CD4-positive, alpha-beta T cell treated with Interleukin-17A for 1 hour (primary cell): ENCODE data around the gene ERP27.

ENCODE experiments used
- DNase-seq: peaks from one replicate; pipeline ENCODE4 v3.0.0-alpha.2; 2020

ERP27 gene

DNA sequence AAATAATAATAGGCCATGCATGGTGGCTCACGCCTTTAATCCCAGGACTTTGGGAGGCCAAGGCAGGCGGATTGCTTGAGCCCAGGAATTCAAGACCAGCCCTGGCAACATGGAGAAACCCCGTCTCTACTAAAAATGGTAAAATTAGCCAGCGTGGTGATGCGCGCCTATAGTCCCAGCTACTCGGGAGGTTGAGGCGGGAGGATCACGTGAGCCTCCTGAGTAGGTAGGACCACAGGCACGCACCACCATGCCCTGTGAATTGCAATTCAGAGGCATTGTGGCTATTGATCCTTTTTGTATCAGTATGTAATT lies 20.7 kb upstream of the ERP27 start:
- peak; percentile 46 for DNase-seq

- DNase-seq = peak; percentile 55
Observed at GRCh38 chr12:14958361-14959125, 20.2 kb upstream of the ERP27 start.

DNA sequence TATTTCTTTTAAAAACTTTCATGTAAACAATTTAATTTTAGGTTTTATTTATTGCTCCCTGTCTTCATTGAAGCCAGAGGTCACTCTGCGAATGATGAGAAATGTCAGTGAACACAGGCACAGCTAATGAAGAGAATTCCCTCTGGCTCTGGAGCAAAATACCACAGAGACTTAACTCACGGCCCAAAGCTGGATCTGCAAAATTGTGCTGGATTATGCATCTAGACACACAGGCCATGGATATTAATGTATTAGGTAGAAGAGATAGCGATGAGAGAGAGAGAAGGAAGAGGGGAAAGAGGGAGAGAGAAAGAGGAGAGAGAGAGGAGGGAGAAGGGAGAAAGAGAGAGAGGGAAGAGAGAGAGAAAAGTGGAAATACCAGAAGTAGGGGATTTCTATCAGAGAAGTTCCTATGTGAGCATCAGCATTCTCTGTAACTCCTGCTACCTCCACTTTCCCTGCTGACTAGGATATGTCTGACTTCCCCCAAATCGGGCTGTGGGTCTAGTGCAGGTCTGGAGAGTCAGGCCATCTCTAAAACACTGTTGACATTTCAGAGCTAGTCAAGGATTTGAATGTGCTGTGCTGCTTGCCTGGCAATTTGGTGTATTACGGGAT lies 19.3 kb upstream of the ERP27 start:
- DNase-seq = no peak

DNA sequence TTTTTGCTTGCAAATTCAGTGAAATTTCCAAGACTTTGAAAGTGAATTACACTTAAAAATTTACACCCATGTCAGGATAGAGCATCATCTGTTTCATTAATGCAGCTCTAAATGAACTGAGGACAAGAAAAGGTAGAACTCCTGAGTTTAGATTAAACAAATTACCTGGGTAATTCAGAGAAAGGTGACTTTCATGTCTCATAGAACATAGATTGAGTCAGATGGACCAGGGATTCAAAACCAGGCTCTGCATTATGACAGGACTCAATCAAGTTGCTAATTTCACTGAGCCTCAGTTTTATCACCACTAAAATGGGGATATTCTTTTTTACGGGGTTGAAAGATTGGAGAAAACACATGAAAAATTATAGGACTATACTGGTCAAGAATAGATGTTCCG lies 18.6 kb upstream of the ERP27 start:
- no peak for DNase-seq

DNA sequence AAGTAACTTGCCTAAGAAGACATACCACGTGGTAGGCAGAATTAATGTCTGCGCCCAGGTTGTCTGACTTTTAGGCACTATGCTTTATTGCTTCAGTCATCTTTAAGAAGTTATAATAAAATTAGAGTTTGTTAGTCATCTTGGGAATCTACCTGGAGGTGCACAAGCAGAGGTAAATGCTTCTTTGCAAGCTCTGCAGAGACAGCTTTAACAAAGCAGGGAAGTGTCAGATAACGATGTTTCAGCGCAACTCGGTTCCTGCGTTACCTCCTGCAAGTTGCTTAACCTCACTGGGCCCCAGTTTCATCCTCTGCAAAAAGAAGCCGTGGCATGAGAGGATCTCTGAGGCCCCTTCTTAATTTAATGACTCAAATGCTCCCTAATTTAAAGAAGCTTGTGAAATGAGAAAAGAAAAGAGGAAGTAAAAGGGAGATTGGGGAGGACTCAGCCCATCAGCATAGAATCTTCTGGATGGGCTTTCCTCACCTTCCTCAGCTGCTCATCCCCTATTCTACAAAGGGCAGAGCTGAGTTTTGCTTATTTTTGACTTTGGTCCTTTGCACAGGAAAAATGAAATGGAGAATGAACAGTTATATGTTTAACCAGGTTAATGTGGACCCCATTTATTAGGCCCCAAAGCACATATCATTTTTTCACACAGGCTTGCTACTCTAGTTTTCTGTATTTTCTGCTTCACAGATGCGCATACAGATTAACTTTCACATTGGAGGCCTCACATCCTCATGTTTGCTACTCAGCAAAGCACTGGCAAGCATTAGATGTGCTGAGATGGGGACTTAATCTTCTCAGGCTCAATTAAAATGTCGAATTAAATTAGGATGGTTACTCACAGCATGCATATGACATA lies 17.9 kb upstream of the ERP27 start:
- DNase-seq = peak; percentile 48

DNA sequence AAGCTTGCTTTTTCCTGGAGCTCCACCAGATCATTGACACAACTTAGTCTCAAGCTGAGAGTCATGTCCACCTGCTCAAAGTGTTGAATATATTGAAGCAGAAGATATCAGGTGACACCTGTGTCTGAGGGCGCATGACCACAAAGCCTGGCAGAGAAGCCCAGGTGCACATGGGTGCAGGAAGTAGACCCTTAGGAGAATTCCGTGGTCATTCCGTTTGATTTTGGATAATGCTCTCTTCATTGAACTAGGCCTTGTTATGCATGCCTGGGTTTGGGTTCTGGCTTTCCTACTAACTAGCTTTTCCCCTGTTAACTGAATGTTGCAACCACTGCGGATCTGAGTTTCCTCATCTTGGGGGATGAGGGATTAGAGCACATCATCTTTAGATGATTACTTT lies 15.9 kb upstream of the ERP27 start:
- DNase-seq = peak; percentile 59

DNA sequence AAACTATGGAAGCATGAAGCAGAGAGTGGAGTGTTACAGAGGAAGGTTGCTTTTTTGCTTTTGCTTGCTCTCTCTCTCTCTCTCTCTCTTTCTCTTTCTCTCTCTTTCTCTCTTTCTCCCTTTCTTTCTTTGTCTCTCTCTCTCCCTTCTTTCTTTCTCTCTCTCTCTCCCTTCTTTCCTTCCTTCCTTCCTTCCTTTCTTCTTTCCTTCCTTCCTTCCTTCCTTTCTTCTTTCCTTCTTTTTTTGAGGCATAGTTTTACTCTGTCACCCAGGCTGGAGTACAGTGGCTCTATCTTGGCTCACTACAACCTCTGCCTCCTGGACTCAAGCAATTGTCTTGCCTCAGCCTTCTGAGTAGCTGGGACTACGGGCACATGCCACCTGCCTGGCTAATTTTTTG lies 15.4 kb upstream of the ERP27 start:
- no peak for DNase-seq

- peak; percentile 91 for DNase-seq
Observed at GRCh38 chr12:14952299-14952921, 14.1 kb upstream of the ERP27 start.

- no peak for DNase-seq
Observed at GRCh38 chr12:14951851-14952250, 13.5 kb upstream of the ERP27 start.

GRCh38 chr12:14950982-14951746 lies 12.8 kb upstream of the ERP27 start:
- peak; percentile 48 for DNase-seq

GRCh38 chr12:14950421-14950820 lies 12.1 kb upstream of the ERP27 start:
- DNase-seq = no peak

DNA sequence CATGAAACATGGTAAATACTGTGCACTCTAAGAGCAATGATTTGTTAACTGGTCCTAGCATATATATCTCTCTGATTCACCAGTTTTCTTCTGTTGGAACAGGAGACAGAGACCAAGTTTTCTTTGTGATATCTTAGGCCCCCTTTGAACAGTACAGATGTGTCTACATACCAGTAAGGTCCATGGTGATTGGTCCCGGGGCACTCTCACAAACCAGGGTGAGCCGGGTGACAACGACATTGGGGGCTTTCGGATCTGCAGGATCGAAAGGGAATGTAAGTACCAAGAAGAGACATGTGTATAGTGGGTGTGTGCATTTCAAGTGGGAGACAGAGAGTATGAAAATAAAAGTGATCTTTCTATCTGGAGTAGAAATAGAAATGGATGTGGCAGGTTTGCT lies 11.3 kb upstream of the ERP27 start:
- DNase-seq = no peak

GRCh38 chr12:14948672-14949071 lies 10.3 kb upstream of the ERP27 start:
- peak; percentile 93 for DNase-seq

- DNase-seq = no peak
Observed at GRCh38 chr12:14946861-14947260, 8.5 kb upstream of the ERP27 start.

GRCh38 chr12:14946162-14946561 lies 7.8 kb upstream of the ERP27 start:
- DNase-seq = no peak

GRCh38 chr12:14942196-14942931 lies 4.0 kb upstream of the ERP27 start:
- no peak for DNase-seq

DNA sequence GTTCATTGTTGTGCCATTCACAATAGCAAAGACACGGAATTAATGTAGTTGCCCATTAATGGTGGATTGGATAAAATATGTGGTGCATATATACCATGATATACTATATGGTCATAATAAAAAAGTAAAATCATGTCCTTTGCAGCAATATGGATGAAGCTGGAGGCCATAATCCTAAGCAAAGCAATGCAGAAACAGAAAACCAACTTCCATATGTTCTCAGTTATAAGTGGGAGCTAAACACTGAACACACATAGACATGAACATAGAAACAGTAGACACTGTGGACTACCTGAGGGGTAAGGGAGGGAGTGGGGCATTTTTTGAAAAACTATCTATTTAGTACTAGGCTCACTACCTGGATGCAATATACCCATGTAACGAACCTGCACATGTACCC lies 3.0 kb upstream of the ERP27 start:
- DNase-seq = no peak

- peak; percentile 49 for DNase-seq
Observed at GRCh38 chr12:14937689-14938088, 648 bp downstream of the ERP27 start.

DNA sequence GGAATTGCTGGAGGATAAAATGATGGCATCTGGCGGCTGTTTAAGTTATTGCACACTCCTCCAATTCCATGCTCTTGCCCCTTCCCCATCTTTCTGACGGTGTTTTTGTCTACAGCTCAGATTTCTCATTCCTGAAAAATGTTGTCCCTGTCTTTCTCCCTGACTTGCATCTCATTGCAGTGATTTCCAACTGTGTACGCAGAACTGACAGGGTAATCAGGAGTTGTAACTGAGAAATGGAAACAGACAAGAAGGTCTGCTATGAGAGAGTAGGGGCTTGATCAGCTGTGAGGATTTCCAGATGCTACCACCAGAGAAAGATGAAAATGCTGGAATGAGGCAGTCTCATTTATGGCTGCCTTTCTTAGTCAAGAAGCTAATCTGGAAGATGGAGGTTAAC lies 1.3 kb downstream of the ERP27 start:
- DNase-seq = no peak

DNA sequence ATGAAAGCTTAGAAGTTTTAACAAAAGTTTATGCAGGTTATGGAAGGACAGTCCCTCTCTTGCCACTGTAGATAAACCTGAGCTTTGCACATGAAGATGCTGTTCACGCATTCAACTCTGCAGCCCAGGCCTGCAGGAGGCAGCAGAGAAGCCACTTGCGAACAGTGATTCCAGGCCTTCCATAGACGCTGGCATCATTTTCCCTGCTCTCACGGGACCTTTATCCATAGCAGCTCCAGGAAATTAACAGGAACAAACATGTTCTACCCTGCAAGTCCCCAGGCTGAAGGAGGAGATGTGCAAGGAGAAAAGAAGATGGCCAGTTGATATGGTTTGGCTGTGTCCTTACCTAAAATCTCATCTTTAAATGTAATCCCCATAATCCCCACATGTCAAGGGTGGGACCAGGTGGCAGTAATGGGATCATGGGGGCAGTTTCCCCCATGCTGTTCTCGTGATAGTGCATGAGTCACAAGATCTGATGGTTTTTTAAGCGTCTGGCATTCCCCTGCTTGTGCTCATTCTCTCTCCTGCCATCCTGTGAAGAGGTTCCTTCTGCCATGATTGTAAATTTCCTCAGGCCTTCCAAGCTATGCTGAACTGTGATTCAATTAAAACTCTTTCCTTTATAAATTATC lies 2.0 kb downstream of the ERP27 start:
- DNase-seq = no peak

GRCh38 chr12:14935031-14935430 lies 3.3 kb downstream of the ERP27 start:
- no peak for DNase-seq

DNA sequence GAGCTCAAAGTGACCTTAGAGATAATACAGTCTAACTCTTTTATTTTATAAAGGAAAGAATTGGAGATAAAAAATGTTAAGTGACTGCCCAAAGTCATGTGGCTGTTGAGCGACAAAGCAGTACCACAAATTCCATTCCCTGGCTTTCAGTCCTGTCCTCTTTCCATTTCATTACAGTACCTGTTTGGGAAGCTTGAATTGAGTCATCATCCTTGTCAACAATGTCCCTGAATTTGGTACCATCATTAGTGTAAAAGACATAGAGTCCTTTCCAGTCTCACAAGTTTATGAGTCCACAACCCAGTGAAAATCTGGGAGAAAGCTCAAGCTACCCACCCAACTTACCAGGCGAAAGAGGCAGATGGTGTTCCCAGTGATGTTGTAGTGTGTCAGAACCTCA lies 3.8 kb downstream of the ERP27 start:
- no peak for DNase-seq
